Stomach (tissue), 9 donors: ENCODE measurements around the gene ANAPC2. TPM values are rescaled to one million over a fixed set of nuclear protein-coding genes. Genes with fewer than 3 reads are reported as not detected.

Source experiments
- DNase-seq, 2 donors: peaks; one replicate each; pipeline versions ENCODE4 v3.0.0 to v3.0.0-alpha.2; 2013 to 2019
- H3K27ac ChIP-seq, 5 donors: fragments of 200-600 bp in 4 of 5; sonication (generic) in 4 of 5; one replicate each; pipeline ENCODE4 v1.5.1; 2013 to 2019; ENCODE audit warnings: mild to moderate bottlenecking in 1 of 5, moderate library complexity in 1 of 5
- H3K27me3 ChIP-seq, 3 donors: fragments of 200-600 bp; sonication (generic); one replicate each; pipeline ENCODE4 v1.5.1; 2017 to 2019; ENCODE audit warnings: mixed run types in 1 of 3
- H3K36me3 ChIP-seq, 4 donors: fragments of 200-600 bp; sonication (generic); 1 replicate in 3 of 4; 2 replicates in 1 of 4; pipeline ENCODE4 v1.5.1; 2016 to 2019
- H3K4me1 ChIP-seq, 4 donors: fragments of 200-600 bp; sonication (generic); one replicate each; pipeline ENCODE4 v1.5.1; 2016 to 2019
- H3K4me3 ChIP-seq, 4 donors: fragments of 200-600 bp; sonication (generic) in 3 of 4; one replicate each; pipeline ENCODE4 v1.5.1; 2016 to 2019; ENCODE audit warnings: mild to moderate bottlenecking in 1 of 4
- H3K9me3 ChIP-seq, 4 donors: fragments of 200-600 bp; sonication (generic); one replicate each; pipeline ENCODE4 v1.5.1; 2016 to 2019
- EP300 ChIP-seq: sonication (generic); formaldehyde crosslinking; IDR thresholded peaks from one replicate; pipeline ENCODE4 v1.6.1; 2017; ENCODE audit warnings: antibody characterized with exemption
- POLR2A ChIP-seq, 4 donors: fragments of 450-650 bp; IDR thresholded peaks; one replicate each; pipeline ENCODE4 v1.6.1; 2016; ENCODE audit warnings: antibody characterized with exemption in 4 of 4, control low read depth in 2 of 4, mild to moderate bottlenecking in 1 of 4, moderate library complexity in 1 of 4
- POLR2AphosphoS5 ChIP-seq, 3 donors: sonication (generic); formaldehyde crosslinking; IDR thresholded peaks; one replicate each; pipeline ENCODE4 v1.6.1; 2016; ENCODE audit warnings: antibody characterized with exemption in 3 of 3
- WGBS, 5 donors: extraction: QIAGEN DNeasy Blood & Tissue Kit in 3 of 5; methylation state at CpG; one replicate each; pipeline versions ENCODE4 v1.1.5 to v1.1.7; 2013 to 2018; 5-methylcytosine and 5-hydroxymethylcytosine counted together
- intact Hi-C: fragments of 100-400 bp; cut with DNase I; formaldehyde crosslinking; loops from one replicate; pipeline ENCODE4 v1.15.1; 2023; ENCODE audit warnings: low total_unique reads
- polyA plus RNA-seq, 3 donors: library from polyadenylated mRNA; stranded (reverse); fragments of 200-250 nt; gene quantifications; one replicate each; pipeline ENCODE4 v1.2.3, GENCODE V29; 2013
- total RNA-seq, 5 donors: library from RNA; depleted of rRNA; stranded (reverse); fragments of >200 nt; gene quantifications; one replicate each; pipeline versions ENCODE4 v1.1.0 to v1.2.3, GENCODE V29; 2014 to 2016
- TF ChIP-seq, protein P1 (sequence below), 7 experiments: fragments of 450-650 bp in 4 of 7; fragments of 200-600 bp in 3 of 7; sonication (generic) in 3 of 7; IDR thresholded peaks; one replicate each; pipeline ENCODE4 v1.5.1; 2016 to 2019; ENCODE audit warnings: antibody characterized with exemption in 7 of 7, control low read depth in 2 of 7, mild to moderate bottlenecking in 1 of 7
- donor health status: healthy with polysubstance abuse.
- donor health status: Bipolar disorder and iron deficiency.
- donor health status: healthy.

The ANAPC2 gene
- total and polyA plus RNA-seq, 8 donors, result 26.1 to 147 (median 41.8) TPM

GRCh38 chr9:137175345-137175961 lies 12.9 kb downstream of the ANAPC2 start:
- DNase-seq, result no peak
- 21 to 46% (median 42%) methylated on average over 20 to 33 of the region's 33 CpGs for WGBS, 5 donors
- Histone ChIP-seq H3K27ac (no peak overlapping the region), H3K4me3 (no peak overlapping the region), H3K9me3 (no peaks in the 10 kb centered on the region), H3K4me1 (peaks cover 18 to 55% (median 40%) of the 10 kb centered on the region in 4 donors), H3K36me3 (peaks cover 23 to 40% (median 30%) of the 10 kb centered on the region in 4 donors), H3K27me3 (peaks cover 0 to 42% (median 25%) of the 10 kb centered on the region in 3 donors)
- TF ChIP-seq EP300, result no peak
- TF ChIP-seq, protein P1, sequence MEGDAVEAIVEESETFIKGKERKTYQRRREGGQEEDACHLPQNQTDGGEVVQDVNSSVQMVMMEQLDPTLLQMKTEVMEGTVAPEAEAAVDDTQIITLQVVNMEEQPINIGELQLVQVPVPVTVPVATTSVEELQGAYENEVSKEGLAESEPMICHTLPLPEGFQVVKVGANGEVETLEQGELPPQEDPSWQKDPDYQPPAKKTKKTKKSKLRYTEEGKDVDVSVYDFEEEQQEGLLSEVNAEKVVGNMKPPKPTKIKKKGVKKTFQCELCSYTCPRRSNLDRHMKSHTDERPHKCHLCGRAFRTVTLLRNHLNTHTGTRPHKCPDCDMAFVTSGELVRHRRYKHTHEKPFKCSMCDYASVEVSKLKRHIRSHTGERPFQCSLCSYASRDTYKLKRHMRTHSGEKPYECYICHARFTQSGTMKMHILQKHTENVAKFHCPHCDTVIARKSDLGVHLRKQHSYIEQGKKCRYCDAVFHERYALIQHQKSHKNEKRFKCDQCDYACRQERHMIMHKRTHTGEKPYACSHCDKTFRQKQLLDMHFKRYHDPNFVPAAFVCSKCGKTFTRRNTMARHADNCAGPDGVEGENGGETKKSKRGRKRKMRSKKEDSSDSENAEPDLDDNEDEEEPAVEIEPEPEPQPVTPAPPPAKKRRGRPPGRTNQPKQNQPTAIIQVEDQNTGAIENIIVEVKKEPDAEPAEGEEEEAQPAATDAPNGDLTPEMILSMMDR (IDR thresholded peaks at IDR 0.05), result peak in 2 of 7 experiments; percentile 12 to 14
- intact Hi-C loops, result no loop called here

DNA sequence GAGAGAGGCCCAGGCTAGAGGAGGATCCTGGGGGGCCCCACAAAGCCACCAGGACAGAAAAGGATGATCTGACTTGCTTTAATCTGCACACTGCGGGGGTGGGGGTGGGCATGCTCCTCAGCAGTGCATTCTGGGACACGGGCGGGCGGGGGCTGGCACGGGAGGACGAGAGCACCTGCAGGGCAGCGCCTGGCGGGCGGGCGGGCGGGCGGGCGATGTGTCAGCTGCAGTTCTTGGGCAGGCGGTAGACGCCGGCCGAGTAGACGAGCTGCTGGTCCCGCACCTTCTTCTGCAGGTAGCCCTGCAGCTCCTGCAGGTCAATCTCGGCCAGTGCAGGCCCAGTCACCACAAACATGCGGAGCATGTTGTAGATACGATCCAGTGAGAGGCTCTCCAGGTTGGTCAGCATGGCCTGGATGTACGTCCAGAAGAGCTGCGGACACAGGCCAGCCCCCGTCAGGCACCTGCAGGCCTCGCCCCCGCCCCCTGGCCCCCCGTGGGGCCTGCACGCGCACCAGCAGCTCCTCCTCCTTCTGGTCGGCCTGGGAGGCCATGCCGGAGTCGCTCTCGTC lies 13.6 kb downstream of the ANAPC2 start:
- 23 to 52% (median 34%) methylated on average over 9 to 34 of the region's 34 CpGs for WGBS, 5 donors
- intact Hi-C loops, result no loop called here

GRCh38 chr9:137173796-137174664 lies 14.3 kb downstream of the ANAPC2 start:
- Histone ChIP-seq H3K4me1 (peaks cover 32 to 69% (median 54%) of the 10 kb centered on the region in 4 donors), H3K36me3 (peaks cover 10 to 25% (median 16%) of the 10 kb centered on the region in 4 donors), H3K4me3 (no peak overlapping the region), H3K27ac (peak overlapping the region in 2 of 5 donors; percentile 5 to 11), H3K27me3 (peaks cover 0 to 56% (median 39%) of the 10 kb centered on the region in 3 donors), H3K9me3 (no peaks in the 10 kb centered on the region)
- TF ChIP-seq, protein P1 (IDR thresholded peaks at IDR 0.05), result no peak
- DNase-seq, result no peak
- intact Hi-C loops, result no loop called here
- WGBS, 5 donors, result 61 to 72% (median 70%) methylated on average over 36 to 45 of the region's 45 CpGs

More for the DNA sequence above, 13.6 kb downstream of the ANAPC2 start:
- no peak for DNase-seq
- TF ChIP-seq, protein P1 (IDR thresholded peaks at IDR 0.05), result no peak
- TF ChIP-seq POLR2AphosphoS5 (IDR thresholded peaks at IDR 0.05) (no peak), POLR2A (IDR thresholded peaks at IDR 0.05) (no peak), EP300 (no peak)
- Histone ChIP-seq H3K36me3 (peaks cover 17 to 33% (median 24%) of the 10 kb centered on the region in 4 donors), H3K27me3 (peaks cover 0 to 49% (median 32%) of the 10 kb centered on the region in 3 donors), H3K4me3 (no peak overlapping the region), H3K4me1 (peaks cover 24 to 61% (median 46%) of the 10 kb centered on the region in 4 donors), H3K9me3 (no peaks in the 10 kb centered on the region), H3K27ac (no peak overlapping the region)
